HEK293 (cell line): ENCODE results near the gene VPS35L.
A peak's percentile ranks its signal among the peaks of the same experiment; 100 is the strongest.

ENCODE experiments used
- BCL11B ChIP-seq: fragments of 450-650 bp; formaldehyde crosslinking; IDR thresholded peaks from 2 replicates; pipeline ENCODE4 v1.5.1; 2016; ENCODE audit warnings: low read depth, missing biosample characterization, missing genetic modification characterization
- ELK4 ChIP-seq: IDR thresholded peaks from 2 replicates; pipeline ENCODE4 v1.6.1; 2011; ENCODE audit warnings: mild to moderate bottlenecking, low read depth, low read length, borderline replicate concordance
- IKZF3 ChIP-seq: fragments of 450-650 bp; IDR thresholded peaks from 2 replicates; pipeline ENCODE4 v1.5.0; 2018; ENCODE audit warnings: missing biosample characterization, mild to moderate bottlenecking, missing genetic modification characterization, moderate library complexity
- REST ChIP-seq: fragments of 450-650 bp; formaldehyde crosslinking; IDR thresholded peaks from 2 replicates; pipeline ENCODE4 v1.5.1; 2016; ENCODE audit warnings: missing biosample characterization, missing genetic modification characterization
- WT1 ChIP-seq: fragments of 450-650 bp; formaldehyde crosslinking; IDR thresholded peaks from 2 replicates; pipeline ENCODE4 v1.5.1; 2016; ENCODE audit warnings: missing biosample characterization, missing genetic modification characterization
- ZBTB44 ChIP-seq: fragments of 450-650 bp; IDR thresholded peaks from 2 replicates; pipeline ENCODE4 v1.5.1; 2018; ENCODE audit warnings: missing biosample characterization, mild to moderate bottlenecking, missing genetic modification characterization
- ZFHX2 ChIP-seq: fragments of 450-650 bp; formaldehyde crosslinking; conservative IDR thresholded peaks from 2 replicates; pipeline ENCODE4 v1.5.1; 2016; ENCODE audit warnings: missing biosample characterization, missing genetic modification characterization
- ZFP69B ChIP-seq: fragments of 450-650 bp; formaldehyde crosslinking; IDR thresholded peaks from 2 replicates; pipeline ENCODE4 v1.5.1; 2016; ENCODE audit warnings: missing biosample characterization, missing genetic modification characterization
- ZNF112 ChIP-seq: fragments of 450-650 bp; formaldehyde crosslinking; IDR thresholded peaks from 2 replicates; pipeline ENCODE4 v1.5.0; 2017; ENCODE audit warnings: missing biosample characterization, missing genetic modification characterization
- ZNF114 ChIP-seq: fragments of 450-650 bp; formaldehyde crosslinking; IDR thresholded peaks from 2 replicates; pipeline ENCODE4 v1.5.0; 2017; ENCODE audit warnings: missing biosample characterization, missing genetic modification characterization
- ZNF146 ChIP-seq: fragments of 450-650 bp; formaldehyde crosslinking; IDR thresholded peaks from 2 replicates; pipeline ENCODE4 v1.5.1; 2016; ENCODE audit warnings: missing biosample characterization, missing genetic modification characterization
- ZNF148 ChIP-seq: fragments of 450-650 bp; formaldehyde crosslinking; IDR thresholded peaks from 2 replicates; pipeline ENCODE4 v1.5.0; 2017; ENCODE audit warnings: missing biosample characterization, missing genetic modification characterization, borderline replicate concordance
- ZNF398 ChIP-seq: fragments of 450-650 bp; formaldehyde crosslinking; IDR thresholded peaks from 2 replicates; pipeline ENCODE4 v1.5.1; 2017; ENCODE audit warnings: missing biosample characterization, missing genetic modification characterization
- ZNF473 ChIP-seq: fragments of 450-650 bp; formaldehyde crosslinking; IDR thresholded peaks from 2 replicates; pipeline ENCODE4 v1.5.1; 2017; ENCODE audit warnings: missing biosample characterization, missing genetic modification characterization
- ZNF513 ChIP-seq: fragments of 450-650 bp; IDR thresholded peaks from 2 replicates; pipeline ENCODE4 v1.5.1; 2018; ENCODE audit warnings: missing biosample characterization, missing genetic modification characterization
- ZNF514 ChIP-seq: fragments of 450-650 bp; formaldehyde crosslinking; IDR thresholded peaks from 2 replicates; pipeline ENCODE4 v1.5.1; 2016; ENCODE audit warnings: missing biosample characterization, missing genetic modification characterization
- ZNF624 ChIP-seq: fragments of 450-650 bp; formaldehyde crosslinking; IDR thresholded peaks from 2 replicates; pipeline ENCODE4 v1.5.1; 2017; ENCODE audit warnings: missing biosample characterization, missing genetic modification characterization
- ZNF692 ChIP-seq: fragments of 450-650 bp; formaldehyde crosslinking; IDR thresholded peaks from 2 replicates; pipeline ENCODE4 v1.5.1; 2016; ENCODE audit warnings: missing biosample characterization, missing genetic modification characterization
- ZNF707 ChIP-seq: fragments of 450-650 bp; formaldehyde crosslinking; IDR thresholded peaks from 2 replicates; pipeline ENCODE4 v1.5.1; 2016; ENCODE audit warnings: missing biosample characterization, missing genetic modification characterization
- ZNF76 ChIP-seq: fragments of 450-650 bp; formaldehyde crosslinking; IDR thresholded peaks from 2 replicates; pipeline ENCODE4; 2016; ENCODE audit warnings: low read depth, missing biosample characterization, missing genetic modification characterization, borderline replicate concordance
- ZNF776 ChIP-seq: fragments of 450-650 bp; formaldehyde crosslinking; IDR thresholded peaks from 2 replicates; pipeline ENCODE4 v1.5.0; 2017; ENCODE audit warnings: missing biosample characterization, missing genetic modification characterization, borderline replicate concordance
- ZNF777 ChIP-seq: fragments of 450-650 bp; formaldehyde crosslinking; IDR thresholded peaks from 2 replicates; pipeline ENCODE4 v1.5.1; 2017; ENCODE audit warnings: missing biosample characterization, missing genetic modification characterization, borderline replicate concordance
- ZNF792 ChIP-seq: fragments of 450-650 bp; formaldehyde crosslinking; IDR thresholded peaks from 2 replicates; pipeline ENCODE4 v1.5.1; 2016; ENCODE audit warnings: missing biosample characterization, missing genetic modification characterization
- ZNF837 ChIP-seq: fragments of 450-650 bp; formaldehyde crosslinking; IDR thresholded peaks from 2 replicates; pipeline ENCODE4 v1.5.1; 2016; ENCODE audit warnings: missing biosample characterization, missing genetic modification characterization
- ZSCAN4 ChIP-seq: fragments of 450-650 bp; formaldehyde crosslinking; IDR thresholded peaks from 2 replicates; pipeline ENCODE4 v1.5.1; 2017; ENCODE audit warnings: missing biosample characterization, missing genetic modification characterization
- ZXDB ChIP-seq: fragments of 450-650 bp; formaldehyde crosslinking; IDR thresholded peaks from 2 replicates; pipeline ENCODE4 v1.5.1; 2016; ENCODE audit warnings: missing biosample characterization, missing genetic modification characterization

VPS35L gene

GRCh38 chr16:19518388-19518787 is 37.1 kb upstream of the VPS35L start (continued):
- TF ChIP-seq ZSCAN4 (tag by site-specific recombination) (no peak), ZNF398 (no peak), ZXDB (tag by site-specific recombination) (no peak), ZNF624 (tag by site-specific recombination) (no peak), WT1 (peak; percentile 87), IKZF3 (tag by site-specific recombination) (peak; percentile 67), ZNF76 (tag by site-specific recombination) (no peak), REST (tag by site-specific recombination) (no peak), ZNF146 (no peak), ELK4 (no peak), ZNF837 (tag by site-specific recombination) (no peak), ZFP69B (tag by site-specific recombination) (no peak), ZNF148 (no peak), ZNF514 (tag by site-specific recombination) (no peak), ZNF112 (tag by site-specific recombination) (no peak), BCL11B (tag by site-specific recombination) (no peak), ZNF692 (no peak), ZBTB44 (tag by site-specific recombination) (peak; percentile 21; the same call in 1 of the 2 replicates), ZNF777 (tag by site-specific recombination) (no peak), ZNF776 (tag by site-specific recombination) (no peak), ZFHX2 (tag by site-specific recombination) (no peak), ZNF114 (tag by site-specific recombination) (no peak), ZNF792 (tag by site-specific recombination) (no peak), ZNF473 (tag by site-specific recombination) (no peak), ZNF513 (tag by site-specific recombination) (no peak), ZNF707 (tag by site-specific recombination) (no peak)
